Activated CD8-positive, alpha-beta T cell treated with anti-CD3 and anti-CD28 coated beads for 36 hours (primary cell): ENCODE results near the gene NLRP11. TPM values are rescaled to one million over a fixed set of nuclear protein-coding genes. Genes with fewer than 3 reads are reported as not detected.

Experiments
- ATAC-seq: fragments of 200-7000 bp; cut with Tn5 transposase; one replicate; pipeline ENCODE4 v1.10.0; 2021; ENCODE audit warnings: mild to moderate bottlenecking, moderate library complexity
- CTCF ChIA-PET: fragments of 350-600 bp; sonication (Branson Sonifier 250); formaldehyde crosslinking; loops from one replicate; lab custom pipeline; 2021; ENCODE audit warnings: antibody characterized with exemption; lab: Charles Lee
- POLR2A ChIA-PET: fragments of 350-600 bp; sonication (Branson Sonifier 250); formaldehyde crosslinking; loops from one replicate; lab custom pipeline; 2021; ENCODE audit warnings: antibody characterized with exemption; lab: Charles Lee
- DNase-seq: peaks from one replicate; pipeline ENCODE4 v3.0.0-alpha.2; 2020
- H3K27ac Mint-ChIP-seq: one replicate; pipeline ENCODE4 v1.8.0; 2021; ENCODE audit warnings: mild to moderate bottlenecking, mixed read lengths
- H3K27me3 Mint-ChIP-seq: one replicate; pipeline ENCODE4 v1.8.0; 2021; ENCODE audit warnings: mixed read lengths
- H3K36me3 Mint-ChIP-seq: one replicate; pipeline ENCODE4 v1.8.0; 2021; ENCODE audit warnings: low read depth, mixed read lengths
- H3K4me1 Mint-ChIP-seq: one replicate; pipeline ENCODE4 v1.8.0; 2021; ENCODE audit warnings: low read depth, mixed read lengths
- H3K4me3 Mint-ChIP-seq: one replicate; pipeline ENCODE4 v1.8.0; 2021; ENCODE audit warnings: mild to moderate bottlenecking, moderate library complexity, mixed read lengths
- H3K9me3 Mint-ChIP-seq: one replicate; pipeline ENCODE4 v1.8.0; 2021; ENCODE audit warnings: mixed read lengths
- intact Hi-C: fragments of 100-400 bp; cut with micrococcal nuclease; formaldehyde crosslinking; loops from one replicate; pipeline ENCODE4 v1.10.0; 2022
- total RNA-seq, 2 experiments: library from RNA; stranded (reverse); gene quantifications; one replicate each; pipeline ENCODE4 v1.2.3, GENCODE V29; 2021
- TF ChIP-seq, protein P1 (sequence below): fragments of 200-600 bp; IDR thresholded peaks from one replicate; pipeline ENCODE4 v1.8.0; 2022; ENCODE audit warnings: antibody characterized with exemption, mild to moderate bottlenecking

The NLRP11 gene
- total RNA-seq, 2 experiments from 2014 or later = 0.14 TPM; not detected in 1

DNA sequence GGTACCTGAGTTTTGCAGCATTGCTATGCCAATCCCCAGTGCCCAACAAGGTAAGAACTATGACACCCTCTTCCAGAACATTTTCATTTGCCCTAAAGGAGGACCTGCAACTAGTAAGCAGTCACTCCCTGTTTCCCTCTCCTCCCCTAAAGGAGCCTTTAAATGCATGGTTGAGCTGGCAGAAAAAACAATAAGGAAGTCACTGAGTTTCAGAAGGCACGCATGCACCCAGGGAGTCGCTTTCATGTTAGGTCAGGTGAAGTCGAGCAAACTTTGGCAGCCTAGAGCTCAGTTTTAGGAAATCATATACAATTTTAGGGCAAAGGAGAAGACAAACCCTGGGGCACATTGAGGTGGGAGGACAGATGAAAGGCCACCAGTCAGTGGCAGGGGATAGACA, 11.8 kb downstream of the NLRP11 start:
- intact Hi-C loops = no loop called here
- no peaks in the 10 kb centered on the region for H3K36me3 Mint-ChIP-seq
- ATAC-seq (no peak), DNase-seq (no peak)
- CTCF ChIA-PET = no interaction called here
- no peak overlapping the region for H3K4me3 Mint-ChIP-seq
- no peaks in the 10 kb centered on the region for H3K4me1 Mint-ChIP-seq
- no peak overlapping the region for H3K27ac Mint-ChIP-seq
- TF ChIP-seq, protein P1, sequence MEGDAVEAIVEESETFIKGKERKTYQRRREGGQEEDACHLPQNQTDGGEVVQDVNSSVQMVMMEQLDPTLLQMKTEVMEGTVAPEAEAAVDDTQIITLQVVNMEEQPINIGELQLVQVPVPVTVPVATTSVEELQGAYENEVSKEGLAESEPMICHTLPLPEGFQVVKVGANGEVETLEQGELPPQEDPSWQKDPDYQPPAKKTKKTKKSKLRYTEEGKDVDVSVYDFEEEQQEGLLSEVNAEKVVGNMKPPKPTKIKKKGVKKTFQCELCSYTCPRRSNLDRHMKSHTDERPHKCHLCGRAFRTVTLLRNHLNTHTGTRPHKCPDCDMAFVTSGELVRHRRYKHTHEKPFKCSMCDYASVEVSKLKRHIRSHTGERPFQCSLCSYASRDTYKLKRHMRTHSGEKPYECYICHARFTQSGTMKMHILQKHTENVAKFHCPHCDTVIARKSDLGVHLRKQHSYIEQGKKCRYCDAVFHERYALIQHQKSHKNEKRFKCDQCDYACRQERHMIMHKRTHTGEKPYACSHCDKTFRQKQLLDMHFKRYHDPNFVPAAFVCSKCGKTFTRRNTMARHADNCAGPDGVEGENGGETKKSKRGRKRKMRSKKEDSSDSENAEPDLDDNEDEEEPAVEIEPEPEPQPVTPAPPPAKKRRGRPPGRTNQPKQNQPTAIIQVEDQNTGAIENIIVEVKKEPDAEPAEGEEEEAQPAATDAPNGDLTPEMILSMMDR = no peak
- POLR2A ChIA-PET = no interaction called here
- H3K9me3 Mint-ChIP-seq = no peaks in the 10 kb centered on the region
- peaks cover 6% of the 10 kb centered on the region for H3K27me3 Mint-ChIP-seq

DNA sequence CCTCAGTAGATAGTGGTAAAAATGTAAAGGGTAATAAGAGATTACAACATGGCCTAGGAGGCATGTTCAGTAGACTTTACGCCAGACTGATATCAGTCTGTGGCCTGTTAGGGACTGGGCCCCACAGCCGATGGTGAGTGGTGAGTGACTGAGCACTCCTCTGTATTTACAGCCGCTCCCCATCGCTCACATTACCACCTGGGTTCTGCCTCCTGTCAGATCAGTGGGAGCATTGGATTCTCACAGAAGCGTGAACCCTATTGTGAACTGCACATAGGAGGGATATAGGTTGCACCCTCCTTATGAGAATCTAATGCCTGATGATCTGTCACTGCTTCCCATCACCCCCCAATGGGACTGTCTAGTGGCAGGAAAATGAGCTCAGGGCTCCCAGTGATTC, 17.9 kb downstream of the NLRP11 start:
- ATAC-seq (no peak), DNase-seq (no peak)
- TF ChIP-seq, protein P1 = no peak
- Mint-ChIP-seq H3K27ac (no peak overlapping the region), H3K4me3 (no peak overlapping the region), H3K9me3 (no peaks in the 10 kb centered on the region), H3K27me3 (peaks cover 18% of the 10 kb centered on the region), H3K36me3 (no peaks in the 10 kb centered on the region), H3K4me1 (peaks cover 2% of the 10 kb centered on the region)
- intact Hi-C loops = no loop called here
- ChIA-PET POLR2A (interaction anchor here (0.6 kb wide), 1 partner anchor 318 kb away, joined by 3 read pairs; no protein-coding TSS in a partner anchor), CTCF (no interaction called here)

DNA sequence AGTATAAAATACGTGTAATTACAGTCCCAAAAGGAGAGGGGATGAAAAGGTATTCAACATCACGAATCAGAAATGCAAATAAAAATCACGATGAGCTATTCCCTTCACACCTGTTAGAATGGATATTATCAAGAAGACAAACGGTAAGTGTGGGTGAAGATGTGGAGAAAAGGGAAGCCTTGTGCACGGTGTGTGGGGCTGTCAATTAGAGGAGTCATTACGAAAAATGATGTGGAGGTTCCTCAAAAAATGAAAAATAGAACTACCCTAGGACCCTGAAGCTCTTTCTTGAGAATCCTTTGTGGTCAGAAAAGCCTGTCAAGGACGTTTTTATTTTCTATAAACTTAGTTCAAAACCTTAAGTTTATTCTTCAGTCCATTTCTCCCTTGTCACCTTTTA, 19.4 kb downstream of the NLRP11 start:
- ATAC-seq (no peak), DNase-seq (no peak)
- POLR2A ChIA-PET = no interaction called here
- CTCF ChIA-PET = no interaction called here
- Mint-ChIP-seq H3K4me3 (no peak overlapping the region), H3K36me3 (no peaks in the 10 kb centered on the region), H3K27ac (no peak overlapping the region), H3K4me1 (peaks cover 2% of the 10 kb centered on the region), H3K9me3 (no peaks in the 10 kb centered on the region), H3K27me3 (peaks cover 18% of the 10 kb centered on the region)
- TF ChIP-seq, protein P1 = no peak
- intact Hi-C loops = no loop called here

DNA sequence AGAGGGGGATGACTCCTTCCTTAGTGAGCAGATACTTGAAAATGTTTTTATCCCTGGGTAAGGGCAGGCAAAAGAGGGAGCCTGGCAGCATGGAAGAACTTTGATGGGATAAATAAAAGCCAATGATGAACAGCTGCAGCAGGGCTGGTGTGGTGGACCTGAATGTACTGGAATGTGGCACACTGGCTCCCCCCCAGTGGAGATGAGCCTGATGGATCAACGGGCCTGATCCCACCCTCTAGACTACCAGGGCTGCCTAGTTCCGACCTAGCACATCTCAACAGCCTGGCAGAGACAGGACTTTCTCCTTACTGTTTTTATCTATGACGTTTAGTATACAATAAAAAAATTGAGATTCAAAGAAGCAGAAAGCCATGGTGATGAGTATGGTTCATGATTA, 20.5 kb downstream of the NLRP11 start:
- Mint-ChIP-seq H3K9me3 (no peaks in the 10 kb centered on the region), H3K4me3 (no peak overlapping the region), H3K27ac (no peak overlapping the region), H3K27me3 (peaks cover 15% of the 10 kb centered on the region), H3K36me3 (no peaks in the 10 kb centered on the region), H3K4me1 (peaks cover 2% of the 10 kb centered on the region)
- CTCF ChIA-PET = no interaction called here
- TF ChIP-seq, protein P1 = no peak
- POLR2A ChIA-PET = no interaction called here
- intact Hi-C loops = no loop called here
- no peak for DNase-seq
- no peak for ATAC-seq

DNA sequence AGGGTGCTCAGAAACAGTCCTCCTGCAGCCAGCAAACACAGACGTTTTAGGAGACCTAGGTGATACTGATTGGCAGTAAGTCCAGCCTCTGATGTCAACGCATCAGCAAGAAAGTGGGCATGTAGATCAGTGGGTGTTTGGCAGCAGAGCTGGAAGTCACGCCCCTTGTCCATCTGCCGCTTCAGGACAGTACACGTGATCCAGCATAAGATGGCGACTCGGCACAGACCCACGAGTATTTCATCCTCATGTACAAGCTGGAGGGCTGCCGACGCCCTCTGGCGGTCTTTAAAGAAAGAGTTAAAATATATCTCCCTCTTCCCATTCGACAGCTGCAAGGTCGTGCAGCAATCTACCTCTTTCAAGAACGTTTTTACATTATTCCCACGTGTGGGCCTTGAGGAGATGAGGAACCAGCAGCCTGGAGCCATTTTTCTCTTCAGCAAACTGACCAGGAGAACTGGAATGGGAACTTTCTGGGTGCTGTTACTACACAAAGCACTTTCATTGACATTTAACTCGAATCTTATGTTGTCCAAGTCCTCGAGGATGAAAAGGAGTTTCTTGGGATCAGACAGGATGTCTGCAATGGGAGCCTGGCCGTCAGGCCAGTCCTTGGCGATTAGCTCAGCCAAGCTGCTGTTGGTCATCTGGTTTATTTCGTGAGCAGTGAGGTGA, 22.3 kb downstream of the NLRP11 start:
- POLR2A ChIA-PET = interaction anchor here (0.5 kb wide), 1 partner anchor 535 kb away, joined by 3 read pairs; no protein-coding TSS in a partner anchor
- CTCF ChIA-PET = interaction anchor here (1.2 to 2.3 kb wide), 8 partner anchors 32 to 443 kb away, joined by 3 to 10 read pairs (median 4); no protein-coding TSS in a partner anchor
- H3K27ac Mint-ChIP-seq = no peak overlapping the region
- TF ChIP-seq, protein P1 = peak; percentile 75
- no peaks in the 10 kb centered on the region for H3K36me3 Mint-ChIP-seq
- intact Hi-C loops = no loop called here
- H3K4me1 Mint-ChIP-seq = peaks cover 2% of the 10 kb centered on the region
- H3K4me3 Mint-ChIP-seq = no peak overlapping the region
- peak; percentile 90 for ATAC-seq
- H3K27me3 Mint-ChIP-seq = peaks cover 13% of the 10 kb centered on the region
- DNase-seq = peak; percentile 78
- H3K9me3 Mint-ChIP-seq = no peaks in the 10 kb centered on the region
